ENCODE results near the gene RSBN1L. TPM values are rescaled to one million over a fixed set of nuclear protein-coding genes. Genes with fewer than 3 reads are reported as not detected.

The RSBN1L gene
- total RNA-seq, 1 donor from 2014 or later, result 12.6 TPM

GRCh38 chr7:77727936-77728701 is 31.9 kb downstream of the RSBN1L start:
- Mint-ChIP-seq H3K36me3 (ENCODE audit: low read depth, unreplicated experiment) (no peaks in the 10 kb centered on the region), H3K4me1 (ENCODE audit: low read depth, unreplicated experiment) (peaks cover 18% of the 10 kb centered on the region), H3K27ac (ENCODE audit: unreplicated experiment) (no peak overlapping the region), H3K27me3 (ENCODE audit: low read depth, unreplicated experiment) (no peaks in the 10 kb centered on the region), H3K4me3 (ENCODE audit: unreplicated experiment) (no peak overlapping the region), H3K9me3 (ENCODE audit: unreplicated experiment) (no peaks in the 10 kb centered on the region)
- Histone ChIP-seq H3K36me3 (ENCODE audit: insufficient read depth, low read length) (no peaks in the 10 kb centered on the region), H3K27ac (ENCODE audit: low read depth, low read length) (no peak overlapping the region), H3K9me3 (ENCODE audit: insufficient read depth, low read depth, low read length) (no peaks in the 10 kb centered on the region), H3K4me1 (ENCODE audit: insufficient read depth, low read length) (peaks cover 9% of the 10 kb centered on the region), H3K4me3 (ENCODE audit: insufficient read depth, low read depth, low read length) (no peak overlapping the region), H3K79me2 (ENCODE audit: insufficient read depth, low read length) (peaks cover 95% of the 10 kb centered on the region), H3K9ac (ENCODE audit: low read length) (no peak overlapping the region), H3K4me2 (ENCODE audit: low read length) (peak overlapping the region; percentile 23), H4K20me1 (ENCODE audit: insufficient read depth, low read length) (peaks cover 50% of the 10 kb centered on the region), H2AFZ (ENCODE audit: low read depth, low read length) (no peak overlapping the region), H3K27me3 (ENCODE audit: insufficient read depth, low read length) (no peaks in the 10 kb centered on the region)
- DNase-seq (ENCODE audit: low read depth), result peak; percentile 22
- TF ChIP-seq EZH2 (IDR thresholded peaks at IDR 0.05; ENCODE audit: insufficient read depth, low read length), result no peak
- TF ChIP-seq CTCF (IDR thresholded peaks at IDR 0.05; ENCODE audit: insufficient read depth, low read depth, low read length), result no peak
- no peak for FAIRE-seq

- Mint-ChIP-seq H3K4me3 (ENCODE audit: unreplicated experiment) (no peak overlapping the region), H3K9me3 (ENCODE audit: unreplicated experiment) (no peaks in the 10 kb centered on the region), H3K4me1 (ENCODE audit: low read depth, unreplicated experiment) (peaks cover 18% of the 10 kb centered on the region), H3K27me3 (ENCODE audit: low read depth, unreplicated experiment) (no peaks in the 10 kb centered on the region), H3K27ac (ENCODE audit: unreplicated experiment) (no peak overlapping the region), H3K36me3 (ENCODE audit: low read depth, unreplicated experiment) (no peaks in the 10 kb centered on the region)
- H3K4me3 ChIP-seq (ENCODE audit: insufficient read depth, low read depth, low read length), result no peak overlapping the region
- peaks cover 9% of the 10 kb centered on the region for H3K4me1 ChIP-seq (ENCODE audit: insufficient read depth, low read length)
- H2AFZ ChIP-seq (ENCODE audit: low read depth, low read length), result no peak overlapping the region
- no peak for TF ChIP-seq EZH2 (IDR thresholded peaks at IDR 0.05; ENCODE audit: insufficient read depth, low read length)
- no peak for TF ChIP-seq CTCF (IDR thresholded peaks at IDR 0.05; ENCODE audit: insufficient read depth, low read depth, low read length)
- peaks cover 91% of the 10 kb centered on the region for H3K79me2 ChIP-seq (ENCODE audit: insufficient read depth, low read length)
- H3K9me3 ChIP-seq (ENCODE audit: insufficient read depth, low read depth, low read length), result no peaks in the 10 kb centered on the region
- H3K9ac ChIP-seq (ENCODE audit: low read length), result no peak overlapping the region
- FAIRE-seq (no peak), DNase-seq (ENCODE audit: low read depth) (peak; percentile 23)
- no peaks in the 10 kb centered on the region for H3K36me3 ChIP-seq (ENCODE audit: insufficient read depth, low read length)
- peak overlapping the region; percentile 42 for H3K4me2 ChIP-seq (ENCODE audit: low read length)
- H4K20me1 ChIP-seq (ENCODE audit: insufficient read depth, low read length), result peaks cover 55% of the 10 kb centered on the region
- H3K27ac ChIP-seq (ENCODE audit: low read depth, low read length), result no peak overlapping the region
- no peaks in the 10 kb centered on the region for H3K27me3 ChIP-seq (ENCODE audit: insufficient read depth, low read length)
These were observed 33.5 kb downstream of the RSBN1L start for GRCh38 chr7:77729574-77730348.

Measured in astrocyte (in vitro differentiated cells and primary cell).